A549 (cell line): ENCODE results near the gene PAFAH1B2. TPM values are rescaled to one million over a fixed set of nuclear protein-coding genes. Genes with fewer than 3 reads are reported as not detected.

Experiments used
- ATAC-seq, 2 experiments: fragments of 200-7000 bp in 1 of 2; fragments of >200 bp in 1 of 2; cut with Nextera tagmentation in 1 of 2; cut with Tn5 transposase in 1 of 2; 3 replicates each; pipeline versions ENCODE4 v1.8.0 to v1.9.1; 2018 to 2020; ENCODE audit warnings: mild to moderate bottlenecking in 1 of 2, moderate library complexity in 1 of 2
- CTCF ChIA-PET: fragments of 300-600 bp; sonication (Branson Sonifier 250); formaldehyde crosslinking; extraction: SDS; loops from one replicate; lab custom pipeline; 2021; ENCODE audit warnings: antibody characterized with exemption, inconsistent platforms; lab: Yijun Ruan, JAX
- POLR2A ChIA-PET: fragments of 350-600 bp; formaldehyde crosslinking; extraction: SDS; loops from one replicate; lab custom pipeline; 2021; ENCODE audit warnings: antibody characterized with exemption, inconsistent platforms; lab: Yijun Ruan, JAX
- DNase-seq, 2 experiments: peaks; one replicate each; pipeline versions ENCODE4 v3.0.0 to v3.0.0-alpha.2; 2011 to 2016; ENCODE audit warnings: low read depth in 1 of 2, low spot score in 1 of 2
- FAIRE-seq: peaks from 2 replicates; lab custom pipeline; 2011; peaks lifted over from hg19 to GRCh38; lab: Jason Lieb, UNC
- H3K27ac ChIP-seq, 2 experiments: fragments of >200 bp; sonication (Bioruptor Twin); formaldehyde crosslinking; 3 replicates each; pipeline ENCODE4 v1.5.1; 2016 to 2017
- H3K4me1 ChIP-seq: fragments of >200 bp; sonication (Bioruptor Twin); formaldehyde crosslinking; 3 replicates; pipeline ENCODE4 v1.6.1; 2016
- H3K4me2 ChIP-seq: fragments of >200 bp; sonication (Bioruptor Twin); formaldehyde crosslinking; 3 replicates; pipeline ENCODE4 v1.6.1; 2016
- H3K4me3 ChIP-seq: fragments of >200 bp; sonication (Bioruptor Twin); formaldehyde crosslinking; 3 replicates; pipeline ENCODE4 v1.5.1; 2016
- H3K9me3 ChIP-seq: fragments of >200 bp; sonication (Bioruptor Twin); formaldehyde crosslinking; 3 replicates; pipeline ENCODE4 v1.6.1; 2016
- ATOH8 ChIP-seq: fragments of 250-450 bp; sonication (Bioruptor Pico); IDR thresholded peaks from 2 replicates; pipeline ENCODE4 v1.5.0; 2020; ENCODE audit warnings: low read depth, mild to moderate bottlenecking, moderate library complexity
- BHLHE40 ChIP-seq: IDR thresholded peaks from 2 replicates; pipeline ENCODE4 v1.6.1; 2012; ENCODE audit warnings: low read depth, low read length, inconsistent platforms
- CEBPB ChIP-seq, 2 experiments: fragments of >200 bp in 1 of 2; sonication (Bioruptor Twin) in 1 of 2; formaldehyde crosslinking in 1 of 2; IDR thresholded peaks; 2 replicates each; pipeline ENCODE4 v1.6.1; 2012 to 2016
- EHMT2 ChIP-seq: fragments of 200-600 bp; sonication (generic); IDR thresholded peaks from 2 replicates; pipeline ENCODE4 v1.6.1; 2016; ENCODE audit warnings: antibody characterized with exemption, low read depth, mild to moderate bottlenecking, moderate library complexity
- FOSL2 ChIP-seq, 2 experiments: fragments of 450-650 bp in 1 of 2; fragments of >200 bp in 1 of 2; sonication (Bioruptor Twin) in 1 of 2; formaldehyde crosslinking; IDR thresholded peaks; 2 replicates each; pipeline versions ENCODE4 v1.5.0 to v1.6.1; 2016 to 2020; ENCODE audit warnings: mild to moderate bottlenecking in 1 of 2, moderate library complexity in 1 of 2
- FOXS1 ChIP-seq: fragments of 250-450 bp; sonication (Bioruptor Pico); IDR thresholded peaks from 2 replicates; pipeline ENCODE4 v1.5.0; 2020; ENCODE audit warnings: mild to moderate bottlenecking, moderate library complexity
- HEYL ChIP-seq: fragments of 250-450 bp; sonication (Bioruptor Pico); IDR thresholded peaks from 2 replicates; pipeline ENCODE4 v1.8.0; 2021; ENCODE audit warnings: mild to moderate bottlenecking, moderate library complexity
- HMGXB4 ChIP-seq: fragments of 250-450 bp; sonication (Bioruptor Pico); IDR thresholded peaks from 2 replicates; pipeline ENCODE4 v1.5.0; 2021; ENCODE audit warnings: mild to moderate bottlenecking, moderate library complexity, borderline replicate concordance
- HOXA7 ChIP-seq: fragments of 250-450 bp; sonication (Bioruptor Pico); IDR thresholded peaks from 2 replicates; pipeline ENCODE4 v1.5.0; 2020; ENCODE audit warnings: mild to moderate bottlenecking, moderate library complexity
- HOXB5 ChIP-seq: fragments of 250-450 bp; sonication (Bioruptor Pico); IDR thresholded peaks from 2 replicates; pipeline ENCODE4 v1.5.0; 2020; ENCODE audit warnings: mild to moderate bottlenecking, moderate library complexity
- KDM5A ChIP-seq: fragments of 200-600 bp; sonication (generic); IDR thresholded peaks from 2 replicates; pipeline ENCODE4 v1.6.1; 2016; ENCODE audit warnings: antibody characterized with exemption, mild to moderate bottlenecking
- MYC ChIP-seq: IDR thresholded peaks from 2 replicates; pipeline ENCODE4 v1.6.1; 2012; ENCODE audit warnings: mild to moderate bottlenecking, inconsistent platforms, low read length, improper control_type of control experiment, borderline replicate concordance
- NFE2L2 ChIP-seq: fragments of 150-350 bp; conservative IDR thresholded peaks from 2 replicates; pipeline ENCODE4 v1.6.1; 2014; ENCODE audit warnings: low read length
- NPAS2 ChIP-seq: fragments of 250-450 bp; sonication (Bioruptor Pico); IDR thresholded peaks from 2 replicates; pipeline ENCODE4 v1.8.0; 2022; ENCODE audit warnings: mild to moderate bottlenecking, moderate library complexity, borderline replicate concordance
- PHF8 ChIP-seq: fragments of 200-600 bp; sonication (generic); IDR thresholded peaks from 2 replicates; pipeline ENCODE4 v1.6.1; 2016; ENCODE audit warnings: low read depth, mild to moderate bottlenecking, antibody characterized with exemption, moderate library complexity, borderline replicate concordance
- POLR2AphosphoS2 ChIP-seq: conservative IDR thresholded peaks from 2 replicates; pipeline ENCODE4 v1.6.1; 2012; ENCODE audit warnings: low read length, improper control_type of control experiment, inconsistent platforms
- RARB ChIP-seq: fragments of 250-450 bp; sonication (Bioruptor Pico); IDR thresholded peaks from 2 replicates; pipeline ENCODE4 v1.8.0; 2021; ENCODE audit warnings: mild to moderate bottlenecking, moderate library complexity
- RFX5 ChIP-seq: fragments of 450-650 bp; IDR thresholded peaks from 2 replicates; pipeline ENCODE4 v1.7.1; 2014; ENCODE audit warnings: antibody characterized with exemption, mild to moderate bottlenecking, moderate library complexity
- SMC3 ChIP-seq: fragments of >200 bp; sonication (Bioruptor Twin); formaldehyde crosslinking; IDR thresholded peaks from 3 replicates; pipeline ENCODE4 v1.6.1; 2018; ENCODE audit warnings: inconsistent platforms
- ZC3H11A ChIP-seq: fragments of 450-650 bp; IDR thresholded peaks from 2 replicates; pipeline ENCODE4 v1.6.1; 2014; ENCODE audit warnings: antibody characterized with exemption, mild to moderate bottlenecking
- ZNF302 ChIP-seq: fragments of 250-450 bp; sonication (Bioruptor Pico); IDR thresholded peaks from 2 replicates; pipeline ENCODE4 v1.9.0; 2021; ENCODE audit warnings: inconsistent platforms, mild to moderate bottlenecking, moderate library complexity
- WGBS: methylation state at CpG from one replicate; pipeline ENCODE4 v1.1.6; 2017; ENCODE audit errors: missing lambda C conversion rate; 5-methylcytosine and 5-hydroxymethylcytosine counted together
- polyA plus RNA-seq, 4 experiments: library from polyadenylated mRNA; depleted of rRNA in 3 of 4; stranded (reverse); fragments of >200 nt; fragmentation: RNase III in 1 of 4; extraction: RNeasy Plus Mini Kit Qiagen cat#74134 plus additional on column Dnase treatment in 1 of 4; gene quantifications; 2 replicates in 3 of 4; 3 replicates in 1 of 4; pipeline ENCODE4 v1.2.3, GENCODE V29; 2011 to 2017
- TF ChIP-seq, protein P1 (sequence below): fragments of 450-650 bp; IDR thresholded peaks from 2 replicates; pipeline ENCODE4 v1.6.1; 2014; ENCODE audit warnings: antibody characterized with exemption
- TF ChIP-seq, protein P2 (sequence below): fragments of >200 bp; sonication (Bioruptor Twin); formaldehyde crosslinking; IDR thresholded peaks from 3 replicates; pipeline ENCODE4 v1.5.1; 2016
- TF ChIP-seq, protein P3 (sequence below): IDR thresholded peaks from 2 replicates; pipeline ENCODE4 v1.6.1; 2012; ENCODE audit warnings: low read depth, borderline replicate concordance
- TF ChIP-seq, protein P4 (sequence below): IDR thresholded peaks from 2 replicates; pipeline ENCODE4 v1.6.1; 2012

PAFAH1B2 gene
- polyA plus RNA-seq, 2 of the 4 experiments (the other 2 are of a cell fraction), result 32.9 to 55.3 TPM

DNA sequence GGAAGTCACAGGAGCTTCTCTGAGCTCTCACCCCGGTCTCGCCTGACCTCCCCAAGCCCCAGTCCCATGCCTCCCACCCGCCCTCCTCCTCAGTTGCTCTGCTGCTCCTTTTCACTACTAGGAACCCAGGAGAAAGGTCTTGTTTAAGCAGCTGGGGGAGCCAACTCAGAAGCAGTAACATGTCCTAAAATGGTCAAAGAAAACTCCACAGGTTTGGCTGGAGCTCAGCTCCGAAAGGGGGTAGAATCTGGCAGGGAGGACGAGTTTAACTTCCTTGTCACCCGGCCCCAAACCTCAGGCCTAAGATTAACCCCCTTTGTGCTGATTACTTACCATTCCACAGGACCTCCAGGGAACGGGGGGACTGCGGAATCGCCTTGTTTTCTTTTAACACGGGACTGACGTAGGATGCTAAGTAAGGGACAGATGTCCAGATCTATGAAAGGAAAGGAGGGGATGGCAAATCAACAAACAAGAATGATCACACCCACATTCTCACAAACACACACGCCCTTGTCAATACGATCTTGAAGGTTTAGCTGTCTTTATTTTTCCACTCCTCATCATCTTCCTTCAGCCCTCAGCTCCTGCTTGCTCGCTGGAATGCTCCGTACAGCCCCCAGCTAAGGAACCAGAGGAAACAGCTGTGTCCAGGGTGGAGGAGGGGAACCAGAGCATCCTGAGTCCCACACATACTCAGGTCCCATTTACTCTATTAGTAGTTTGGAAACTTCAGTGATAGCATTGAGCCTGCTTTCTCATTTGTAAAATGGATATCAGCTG, 74.2 kb downstream of the PAFAH1B2 start:
- no peak overlapping the region for H3K4me2 ChIP-seq
- H3K9me3 ChIP-seq, result no peaks in the 10 kb centered on the region
- H3K27ac ChIP-seq, result no peak overlapping the region
- H3K4me1 ChIP-seq, result 0 out of 3 replicates have a peak, but pooled peaks cover 4% of the 10 kb centered on the region
- 85% methylated on average over 15 of the region's 15 CpGs for WGBS
- ATAC-seq (no peak), FAIRE-seq (no peak), DNase-seq (no peak)
- no peak overlapping the region for H3K4me3 ChIP-seq
- ChIA-PET CTCF (interaction anchor here (0.9 to 2.7 kb wide), 3 partner anchors 8 to 37 kb away, joined by 3 to 18 read pairs (median 3); no protein-coding TSS in a partner anchor), POLR2A (no interaction called here)
- TF ChIP-seq ATOH8 (CRISPR knock-in tag) (no peak), SMC3 (no peak), RFX5 (no peak), NFE2L2 (no peak), MYC (no peak), KDM5A (no peak)
- TF ChIP-seq, protein P1, sequence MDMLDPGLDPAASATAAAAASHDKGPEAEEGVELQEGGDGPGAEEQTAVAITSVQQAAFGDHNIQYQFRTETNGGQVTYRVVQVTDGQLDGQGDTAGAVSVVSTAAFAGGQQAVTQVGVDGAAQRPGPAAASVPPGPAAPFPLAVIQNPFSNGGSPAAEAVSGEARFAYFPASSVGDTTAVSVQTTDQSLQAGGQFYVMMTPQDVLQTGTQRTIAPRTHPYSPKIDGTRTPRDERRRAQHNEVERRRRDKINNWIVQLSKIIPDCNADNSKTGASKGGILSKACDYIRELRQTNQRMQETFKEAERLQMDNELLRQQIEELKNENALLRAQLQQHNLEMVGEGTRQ, result no peak
- TF ChIP-seq, protein P2, sequence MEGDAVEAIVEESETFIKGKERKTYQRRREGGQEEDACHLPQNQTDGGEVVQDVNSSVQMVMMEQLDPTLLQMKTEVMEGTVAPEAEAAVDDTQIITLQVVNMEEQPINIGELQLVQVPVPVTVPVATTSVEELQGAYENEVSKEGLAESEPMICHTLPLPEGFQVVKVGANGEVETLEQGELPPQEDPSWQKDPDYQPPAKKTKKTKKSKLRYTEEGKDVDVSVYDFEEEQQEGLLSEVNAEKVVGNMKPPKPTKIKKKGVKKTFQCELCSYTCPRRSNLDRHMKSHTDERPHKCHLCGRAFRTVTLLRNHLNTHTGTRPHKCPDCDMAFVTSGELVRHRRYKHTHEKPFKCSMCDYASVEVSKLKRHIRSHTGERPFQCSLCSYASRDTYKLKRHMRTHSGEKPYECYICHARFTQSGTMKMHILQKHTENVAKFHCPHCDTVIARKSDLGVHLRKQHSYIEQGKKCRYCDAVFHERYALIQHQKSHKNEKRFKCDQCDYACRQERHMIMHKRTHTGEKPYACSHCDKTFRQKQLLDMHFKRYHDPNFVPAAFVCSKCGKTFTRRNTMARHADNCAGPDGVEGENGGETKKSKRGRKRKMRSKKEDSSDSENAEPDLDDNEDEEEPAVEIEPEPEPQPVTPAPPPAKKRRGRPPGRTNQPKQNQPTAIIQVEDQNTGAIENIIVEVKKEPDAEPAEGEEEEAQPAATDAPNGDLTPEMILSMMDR, result no peak
- TF ChIP-seq, all 56 proteins: peak for 0

DNA sequence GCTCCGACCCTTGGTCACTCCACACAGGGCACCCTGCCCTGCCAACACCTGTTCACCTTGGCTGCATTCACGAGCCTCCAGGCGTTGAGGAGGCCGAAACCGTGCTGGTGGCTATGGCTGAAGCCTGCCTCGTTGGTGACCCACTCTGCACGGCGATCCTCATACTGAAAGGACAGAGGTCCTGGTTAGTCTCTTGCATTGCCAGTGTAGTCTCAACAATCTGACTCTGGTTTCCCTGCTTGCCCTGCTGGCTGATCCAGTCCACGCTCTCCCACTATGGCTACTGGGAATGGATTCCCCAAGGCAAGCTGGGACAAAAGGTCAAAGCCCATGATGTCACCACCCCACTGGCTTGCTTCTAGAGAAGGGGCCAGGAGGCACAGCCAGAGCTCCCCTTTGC, 74.9 kb downstream of the PAFAH1B2 start:
- H3K4me3 ChIP-seq, result no peak overlapping the region
- no peak overlapping the region for H3K4me2 ChIP-seq
- no peak for FAIRE-seq
- H3K4me1 ChIP-seq, result 0 out of 3 replicates have a peak, but pooled peaks cover 4% of the 10 kb centered on the region
- H3K9me3 ChIP-seq, result no peaks in the 10 kb centered on the region
- DNase-seq, result no peak
- WGBS, result 95% methylated on average over 8 of the region's 9 CpGs
- ChIA-PET CTCF (interaction anchor here (1.0 to 2.7 kb wide), 4 partner anchors 8 to 15 kb away, joined by 3 to 18 read pairs (median 6); partner anchors contain the start of gene PCSK7), POLR2A (no interaction called here)
- ATAC-seq, result no peak
- H3K27ac ChIP-seq, result no peak overlapping the region
- TF ChIP-seq CEBPB (IDR thresholded peaks at IDR 0.05) (no peak), PHF8 (no peak), EHMT2 (no peak), BHLHE40 (no peak), FOSL2 (IDR thresholded peaks at IDR 0.05) (no peak), FOSL2 (CRISPR knock-in tag; IDR thresholded peaks at IDR 0.05) (no peak), RARB (CRISPR knock-in tag) (no peak), ZC3H11A (no peak), HEYL (CRISPR knock-in tag) (no peak), KDM5A (no peak), ZNF302 (CRISPR knock-in tag) (no peak), FOXS1 (CRISPR knock-in tag) (no peak), HMGXB4 (no peak), POLR2AphosphoS2 (no peak), NPAS2 (CRISPR knock-in tag) (no peak), SMC3 (no peak), HOXB5 (no peak), RFX5 (no peak), HOXA7 (CRISPR knock-in tag) (no peak)
- TF ChIP-seq, protein P3, sequence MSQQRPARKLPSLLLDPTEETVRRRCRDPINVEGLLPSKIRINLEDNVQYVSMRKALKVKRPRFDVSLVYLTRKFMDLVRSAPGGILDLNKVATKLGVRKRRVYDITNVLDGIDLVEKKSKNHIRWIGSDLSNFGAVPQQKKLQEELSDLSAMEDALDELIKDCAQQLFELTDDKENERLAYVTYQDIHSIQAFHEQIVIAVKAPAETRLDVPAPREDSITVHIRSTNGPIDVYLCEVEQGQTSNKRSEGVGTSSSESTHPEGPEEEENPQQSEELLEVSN, result no peak
- TF ChIP-seq, protein P4, sequence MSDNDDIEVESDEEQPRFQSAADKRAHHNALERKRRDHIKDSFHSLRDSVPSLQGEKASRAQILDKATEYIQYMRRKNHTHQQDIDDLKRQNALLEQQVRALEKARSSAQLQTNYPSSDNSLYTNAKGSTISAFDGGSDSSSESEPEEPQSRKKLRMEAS, result no peak
